Mesenchymal stem cell (in vitro differentiated cells and primary cell): ENCODE results near the gene PEX16.

ENCODE experiments used
- DNase-seq: peaks from one replicate; pipeline ENCODE4 v3.0.0-alpha.2; 2013
- H2AFZ ChIP-seq: one replicate; pipeline ENCODE4 v1.6.1; 2013; ENCODE audit warnings: low read depth, mild to moderate bottlenecking, control low read depth, inconsistent platforms, low read length, moderate library complexity
- H2AK5ac ChIP-seq: 2 replicates; pipeline ENCODE4 v1.6.1; 2013; ENCODE audit warnings: low read length, moderate library complexity, mild to moderate bottlenecking, inconsistent platforms; ENCODE audit not compliant: severe bottlenecking
- H2BK120ac ChIP-seq: one replicate; pipeline ENCODE4 v1.6.1; 2013; ENCODE audit warnings: low read depth, mild to moderate bottlenecking, inconsistent platforms, low read length, moderate library complexity
- H2BK12ac ChIP-seq, 2 experiments: one replicate each; pipeline ENCODE4 v1.6.1; 2013; ENCODE audit warnings: inconsistent platforms in 2 of 2, low read length in 2 of 2, mild to moderate bottlenecking in 2 of 2, moderate library complexity in 2 of 2, control low read depth in 1 of 2
- H2BK15ac ChIP-seq: one replicate; pipeline ENCODE4 v1.6.1; 2013; ENCODE audit warnings: mild to moderate bottlenecking, low read depth, inconsistent platforms; ENCODE audit not compliant: poor library complexity, severe bottlenecking
- H2BK5ac ChIP-seq: 2 replicates; pipeline ENCODE4 v1.6.1; 2013; ENCODE audit warnings: low read depth, mild to moderate bottlenecking, low read length, control low read depth, inconsistent platforms; ENCODE audit not compliant: poor library complexity, severe bottlenecking
- H3K14ac ChIP-seq, 2 experiments: one replicate each; pipeline ENCODE4 v1.6.1; 2013; ENCODE audit warnings: inconsistent platforms in 2 of 2, low read length in 2 of 2, control low read depth in 1 of 2, mild to moderate bottlenecking in 1 of 2, moderate library complexity in 1 of 2
- H3K18ac ChIP-seq, 2 experiments: one replicate each; pipeline ENCODE4 v1.6.1; 2013; ENCODE audit warnings: inconsistent platforms in 2 of 2, low read length in 2 of 2, control low read depth in 1 of 2, low read depth in 1 of 2, mild to moderate bottlenecking in 1 of 2
- H3K23ac ChIP-seq, 2 experiments: one replicate each; pipeline ENCODE4 v1.6.1; 2013; ENCODE audit warnings: inconsistent platforms in 2 of 2, low read length in 2 of 2, mild to moderate bottlenecking in 2 of 2, moderate library complexity in 2 of 2, control low read depth in 1 of 2
- H3K27ac ChIP-seq: 2 replicates; pipeline ENCODE4 v1.5.1; 2013; ENCODE audit warnings: mild to moderate bottlenecking, moderate library complexity, low read length, control low read depth, inconsistent platforms; ENCODE audit not compliant: poor library complexity, severe bottlenecking
- H3K27me3 ChIP-seq, 2 experiments: 2 replicates each; pipeline versions ENCODE4 v1.6.1 to v1.7.0; 2013; ENCODE audit warnings: low read length in 2 of 2, mild to moderate bottlenecking in 2 of 2, moderate library complexity in 2 of 2, control low read depth in 1 of 2, inconsistent platforms in 1 of 2; ENCODE audit not compliant: control insufficient read depth in 1 of 2, insufficient read depth in 1 of 2
- H3K36me3 ChIP-seq, 2 experiments: 2 replicates each; pipeline versions ENCODE4 v1.6.1 to v1.7.0; 2013; ENCODE audit warnings: low read length in 2 of 2, control low read depth in 1 of 2, inconsistent platforms in 1 of 2, low read depth in 1 of 2, mild to moderate bottlenecking in 1 of 2; ENCODE audit not compliant: insufficient read depth in 2 of 2, control insufficient read depth in 1 of 2
- H3K4ac ChIP-seq, 2 experiments: one replicate each; pipeline ENCODE4 v1.6.1; 2013; ENCODE audit warnings: inconsistent platforms in 2 of 2, low read length in 2 of 2, mild to moderate bottlenecking in 2 of 2, moderate library complexity in 2 of 2, control low read depth in 1 of 2, low read depth in 1 of 2
- H3K4me1 ChIP-seq: 2 replicates; pipeline ENCODE4 v1.6.1; 2013; ENCODE audit warnings: low read depth, low read length, control low read depth; ENCODE audit not compliant: control insufficient read depth, insufficient read depth
- H3K4me2 ChIP-seq: 2 replicates; pipeline ENCODE4 v1.6.1; 2013; ENCODE audit warnings: low read length, mild to moderate bottlenecking, inconsistent platforms; ENCODE audit not compliant: poor library complexity, severe bottlenecking
- H3K4me3 ChIP-seq, 2 experiments: 2 replicates each; pipeline versions ENCODE4 v1.5.1 to v1.7.0; 2013; ENCODE audit warnings: low read length in 2 of 2, mild to moderate bottlenecking in 2 of 2, control low read depth in 1 of 2, low read depth in 1 of 2; ENCODE audit not compliant: insufficient read depth in 1 of 2
- H3K79me1 ChIP-seq: replicated peaks from 2 replicates; pipeline ENCODE4 v1.6.1; 2013; ENCODE audit warnings: mild to moderate bottlenecking, control low read depth, low read length, inconsistent platforms; ENCODE audit not compliant: poor library complexity, severe bottlenecking
- H3K9ac ChIP-seq: 2 replicates; pipeline ENCODE4 v1.7.0; 2013; ENCODE audit warnings: mild to moderate bottlenecking, low read length, moderate library complexity
- H3K9me3 ChIP-seq: 2 replicates; pipeline ENCODE4 v1.7.0; 2013; ENCODE audit warnings: mild to moderate bottlenecking, low read length; ENCODE audit not compliant: control insufficient read depth
- H4K8ac ChIP-seq: one replicate; pipeline ENCODE4 v1.6.1; 2013; ENCODE audit warnings: inconsistent platforms, mild to moderate bottlenecking, low read length, moderate library complexity
- H4K91ac ChIP-seq: one replicate; pipeline ENCODE4 v1.6.1; 2013; ENCODE audit warnings: mild to moderate bottlenecking, low read length, inconsistent platforms
- WGBS: methylation state at CpG from one replicate; pipeline ENCODE4 v1.1.7; 2013; ENCODE audit warnings: mixed read lengths; 5-methylcytosine and 5-hydroxymethylcytosine counted together

PEX16 gene

GRCh38 chr11:45959851-45960250, 42.2 kb upstream of the PEX16 start:
- Histone ChIP-seq H2BK15ac (no peak overlapping the region), H3K18ac (no peak overlapping the region), H3K9me3 (no peaks in the 10 kb centered on the region), H4K8ac (no peak overlapping the region), H2BK12ac (no peak overlapping the region), H3K23ac (no peak overlapping the region), H3K9ac (no peak overlapping the region), H2AFZ (no peak overlapping the region), H3K36me3 (peaks cover 8 to 52% of the 10 kb centered on the region in 2 experiments), H3K27me3 (no peaks in the 10 kb centered on the region), H3K27ac (no peak overlapping the region), H4K91ac (no peak overlapping the region), H3K4me3 (no peak overlapping the region), H2AK5ac (no peak overlapping the region), H3K79me1 (peaks cover 9% of the 10 kb centered on the region), H3K4me1 (no peaks in the 10 kb centered on the region), H3K14ac (no peak overlapping the region), H3K4me2 (no peak overlapping the region), H2BK5ac (no peak overlapping the region), H3K4ac (no peak overlapping the region), H2BK120ac (no peak overlapping the region)
- 100% methylated on average over 1 of the region's 1 CpG for WGBS
- no peak for DNase-seq

- peaks cover 2% of the 10 kb centered on the region for H3K79me1 ChIP-seq
- H3K14ac ChIP-seq = no peak overlapping the region
- no peak overlapping the region for H3K9ac ChIP-seq
- H4K8ac ChIP-seq = no peak overlapping the region
- H2AK5ac ChIP-seq = no peak overlapping the region
- no peak overlapping the region for H3K27ac ChIP-seq
- H2BK5ac ChIP-seq = no peak overlapping the region
- no peak overlapping the region for H3K4me3 ChIP-seq
- H3K4me2 ChIP-seq = no peak overlapping the region
- H3K36me3 ChIP-seq = peaks cover 22 to 84% of the 10 kb centered on the region in 2 experiments
- no peak overlapping the region for H3K18ac ChIP-seq
- no peak for DNase-seq
- no peak overlapping the region for H2BK15ac ChIP-seq
- 100% methylated on average over 1 of the region's 1 CpG for WGBS
- H3K4me1 ChIP-seq = no peaks in the 10 kb centered on the region
- H3K23ac ChIP-seq = no peak overlapping the region
- H3K9me3 ChIP-seq = no peaks in the 10 kb centered on the region
- H2AFZ ChIP-seq = no peak overlapping the region
- H2BK120ac ChIP-seq = no peak overlapping the region
- no peaks in the 10 kb centered on the region for H3K27me3 ChIP-seq
- H3K4ac ChIP-seq = no peak overlapping the region
- no peak overlapping the region for H4K91ac ChIP-seq
- no peak overlapping the region for H2BK12ac ChIP-seq
Observed at GRCh38 chr11:45949992-45950407, 32.3 kb upstream of the PEX16 start.

- H3K9ac ChIP-seq = no peak overlapping the region
- H4K8ac ChIP-seq = no peak overlapping the region
- DNase-seq = no peak
- H3K79me1 ChIP-seq = no peaks in the 10 kb centered on the region
- WGBS = 95% methylated on average over 3 of the region's 3 CpGs
- H3K23ac ChIP-seq = no peak overlapping the region
- H3K36me3 ChIP-seq = peaks cover 29 to 85% of the 10 kb centered on the region in 2 experiments
- no peak overlapping the region for H3K4ac ChIP-seq
- no peak overlapping the region for H2BK5ac ChIP-seq
- no peak overlapping the region for H3K14ac ChIP-seq
- no peaks in the 10 kb centered on the region for H3K9me3 ChIP-seq
- no peaks in the 10 kb centered on the region for H3K27me3 ChIP-seq
- no peak overlapping the region for H4K91ac ChIP-seq
- H2BK12ac ChIP-seq = no peak overlapping the region
- H3K4me1 ChIP-seq = no peaks in the 10 kb centered on the region
- H2AFZ ChIP-seq = no peak overlapping the region
- H3K4me3 ChIP-seq = no peak overlapping the region
- no peak overlapping the region for H2AK5ac ChIP-seq
- H3K18ac ChIP-seq = no peak overlapping the region
- H2BK120ac ChIP-seq = no peak overlapping the region
- H3K4me2 ChIP-seq = no peak overlapping the region
- no peak overlapping the region for H2BK15ac ChIP-seq
- no peak overlapping the region for H3K27ac ChIP-seq
Observed at GRCh38 chr11:45948356-45948755, 30.7 kb upstream of the PEX16 start.

GRCh38 chr11:45947885-45948284, 30.2 kb upstream of the PEX16 start:
- no peak overlapping the region for H3K23ac ChIP-seq
- H4K8ac ChIP-seq = no peak overlapping the region
- peaks cover 29 to 80% of the 10 kb centered on the region in 2 experiments for H3K36me3 ChIP-seq
- no peak overlapping the region for H3K4me2 ChIP-seq
- H2BK5ac ChIP-seq = no peak overlapping the region
- no peak overlapping the region for H4K91ac ChIP-seq
- H3K14ac ChIP-seq = no peak overlapping the region
- no peak overlapping the region for H2BK15ac ChIP-seq
- no peak overlapping the region for H3K9ac ChIP-seq
- H2AK5ac ChIP-seq = no peak overlapping the region
- no peak overlapping the region for H3K18ac ChIP-seq
- H3K4me1 ChIP-seq = peaks cover 2% of the 10 kb centered on the region
- H2AFZ ChIP-seq = no peak overlapping the region
- H3K9me3 ChIP-seq = no peaks in the 10 kb centered on the region
- no peaks in the 10 kb centered on the region for H3K79me1 ChIP-seq
- H3K27me3 ChIP-seq = no peaks in the 10 kb centered on the region
- no CpG with 5 or more reads among the region's 1 CpG for WGBS
- no peak overlapping the region for H2BK120ac ChIP-seq
- H3K27ac ChIP-seq = no peak overlapping the region
- no peak overlapping the region for H3K4me3 ChIP-seq
- no peak overlapping the region for H3K4ac ChIP-seq
- DNase-seq = no peak
- no peak overlapping the region for H2BK12ac ChIP-seq
